Stimulated activated memory B cell treated with anti-CD40 and anti-IgM and Interleukin-4, amounts not matched to agents 10 μg/mL and 1 μg/mL and 100 μg/mL, for 72 hours (primary cell): ENCODE measurements around the gene DNAJC18.

Source experiments
- ATAC-seq: fragments of 150-1000 bp; cut with Tn5 transposase; 2 replicates; pipeline ENCODE4 v1.10.0; 2021
- H3K27ac Mint-ChIP-seq: one replicate; pipeline ENCODE4 v1.8.0; 2022; ENCODE audit warnings: mild to moderate bottlenecking, mixed read lengths
- H3K27me3 Mint-ChIP-seq: one replicate; pipeline ENCODE4 v1.8.0; 2022; ENCODE audit warnings: mixed read lengths
- H3K36me3 Mint-ChIP-seq: one replicate; pipeline ENCODE4 v1.8.0; 2022; ENCODE audit warnings: mixed read lengths
- H3K4me1 Mint-ChIP-seq: one replicate; pipeline ENCODE4 v1.8.0; 2022; ENCODE audit warnings: mixed read lengths
- H3K4me3 Mint-ChIP-seq: one replicate; pipeline ENCODE4 v1.8.0; 2022; ENCODE audit warnings: mild to moderate bottlenecking, moderate library complexity, mixed read lengths
- H3K9me3 Mint-ChIP-seq: one replicate; pipeline ENCODE4 v1.8.0; 2022; ENCODE audit warnings: mixed read lengths

The DNAJC18 gene

GRCh38 chr5:139364466-139364865, 74.9 kb downstream of the DNAJC18 start:
- peaks cover 20% of the 10 kb centered on the region for H3K36me3 Mint-ChIP-seq
- H3K27me3 Mint-ChIP-seq: no peaks in the 10 kb centered on the region
- H3K4me3 Mint-ChIP-seq: no peak overlapping the region
- no peak overlapping the region for H3K27ac Mint-ChIP-seq
- H3K4me1 Mint-ChIP-seq: peaks cover 14% of the 10 kb centered on the region
- no peak for ATAC-seq
- no peaks in the 10 kb centered on the region for H3K9me3 Mint-ChIP-seq

- no peaks in the 10 kb centered on the region for H3K9me3 Mint-ChIP-seq
- peaks cover 20% of the 10 kb centered on the region for H3K36me3 Mint-ChIP-seq
Observed at GRCh38 chr5:139363937-139364336, 75.4 kb downstream of the DNAJC18 start.

GRCh38 chr5:139361835-139362429, 77.4 kb downstream of the DNAJC18 start:
- no peak for ATAC-seq
- H3K27me3 Mint-ChIP-seq: no peaks in the 10 kb centered on the region
- H3K4me1 Mint-ChIP-seq: peaks cover 22% of the 10 kb centered on the region
- H3K9me3 Mint-ChIP-seq: no peaks in the 10 kb centered on the region
- no peak overlapping the region for H3K27ac Mint-ChIP-seq
- H3K4me3 Mint-ChIP-seq: no peak overlapping the region
- peaks cover 21% of the 10 kb centered on the region for H3K36me3 Mint-ChIP-seq

More at GRCh38 chr5:139363937-139364336, 75.4 kb downstream of the DNAJC18 start:
- Mint-ChIP-seq H3K27ac (no peak overlapping the region), H3K4me3 (no peak overlapping the region), H3K27me3 (no peaks in the 10 kb centered on the region), H3K4me1 (peaks cover 14% of the 10 kb centered on the region)
- ATAC-seq: no peak

GRCh38 chr5:139360384-139360783, 78.9 kb downstream of the DNAJC18 start:
- no peak overlapping the region for H3K27ac Mint-ChIP-seq

More at GRCh38 chr5:139360384-139360783, 78.9 kb downstream of the DNAJC18 start:
- peaks cover 21% of the 10 kb centered on the region for H3K36me3 Mint-ChIP-seq
- ATAC-seq: no peak
- H3K4me3 Mint-ChIP-seq: no peak overlapping the region
- H3K4me1 Mint-ChIP-seq: peaks cover 22% of the 10 kb centered on the region
- no peaks in the 10 kb centered on the region for H3K27me3 Mint-ChIP-seq
- no peaks in the 10 kb centered on the region for H3K9me3 Mint-ChIP-seq
